GM21717 (cell line): Measurements from ENCODE around the gene STX18.
"Not testable (repeated sequence)": the region's sequence is repeated elsewhere in the genome, so short reads cannot be mapped to it uniquely, and the experiment has no call there.

Experiments
- ATAC-seq: cut with Tn5 transposase; IDR thresholded peaks from one replicate; pipeline ENCODE4 v1.9.1; 2021; ENCODE audit warnings: mild to moderate bottlenecking, moderate library complexity; ENCODE audit not compliant: unreplicated experiment

Gene STX18

DNA sequence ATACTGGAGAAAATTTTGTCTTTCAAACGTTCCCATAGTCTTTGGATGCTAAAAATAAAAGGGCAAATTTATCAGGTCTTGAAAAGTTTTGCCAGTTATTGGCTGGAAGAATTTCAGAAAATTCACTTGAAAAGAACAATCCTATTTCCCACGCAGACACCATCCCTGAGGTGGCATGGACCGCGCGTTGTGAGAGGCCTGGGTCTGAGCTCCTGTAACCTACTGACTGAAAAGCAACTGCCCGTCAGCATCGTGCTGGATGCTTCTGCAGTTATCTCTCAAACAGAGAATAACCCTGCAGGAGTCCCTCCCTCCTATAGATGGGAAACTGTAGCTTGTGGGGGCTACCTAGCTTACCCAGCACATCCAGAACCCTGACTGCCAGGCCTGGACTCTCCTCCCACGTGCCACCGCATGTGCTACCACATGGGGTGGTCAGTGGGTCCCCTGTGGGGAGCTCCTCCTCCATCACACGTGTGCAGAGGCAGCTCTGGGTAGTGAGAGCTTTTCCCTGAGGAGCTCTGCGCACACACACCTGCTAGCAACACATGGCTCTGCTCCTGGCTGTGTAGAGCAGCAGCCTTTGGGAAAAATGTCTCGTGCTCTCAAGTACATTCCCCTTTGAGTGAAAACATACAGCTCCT, 118.9 kb downstream of the STX18 start:
- no peak for ATAC-seq

DNA sequence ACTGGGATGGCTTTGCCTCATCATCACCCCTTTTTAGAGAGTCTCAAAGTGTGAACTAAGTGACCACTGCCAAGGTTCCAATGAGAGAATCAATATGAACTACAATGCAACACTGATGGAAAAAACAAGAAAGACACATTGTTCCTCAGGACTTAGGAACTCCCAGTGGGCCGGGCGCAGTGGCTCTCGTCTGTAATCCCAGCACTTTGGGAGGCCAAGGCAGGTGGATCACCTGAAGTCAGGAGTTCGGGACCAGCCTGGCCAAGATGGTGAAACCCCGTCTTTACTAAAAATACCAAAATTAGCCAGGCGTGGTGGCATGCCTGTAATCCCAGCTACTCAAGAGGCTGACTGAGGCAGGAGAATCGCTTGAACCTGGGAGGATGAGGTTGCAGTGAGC, 119.7 kb downstream of the STX18 start:
- ATAC-seq, result not testable (repeated sequence)

DNA sequence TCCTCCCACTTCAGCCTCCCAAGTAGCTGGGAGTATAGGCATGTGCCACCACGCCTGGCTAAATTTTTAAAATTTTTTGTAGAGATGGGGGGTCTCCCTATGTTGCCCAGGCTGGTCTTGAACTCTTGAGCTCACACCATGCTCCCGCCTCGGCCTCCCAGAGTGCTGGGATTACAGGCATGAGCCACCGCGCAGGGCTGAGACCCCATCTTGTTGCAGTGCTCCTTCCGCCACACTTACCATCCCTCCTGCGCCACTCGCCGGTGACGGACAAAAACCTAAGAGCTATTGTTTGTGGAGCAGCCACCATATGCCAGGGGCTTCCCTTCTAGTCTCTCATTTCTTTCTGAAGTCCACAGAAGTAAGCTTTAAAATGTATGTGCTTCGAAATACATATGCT, 120.5 kb downstream of the STX18 start:
- ATAC-seq, result no peak

DNA sequence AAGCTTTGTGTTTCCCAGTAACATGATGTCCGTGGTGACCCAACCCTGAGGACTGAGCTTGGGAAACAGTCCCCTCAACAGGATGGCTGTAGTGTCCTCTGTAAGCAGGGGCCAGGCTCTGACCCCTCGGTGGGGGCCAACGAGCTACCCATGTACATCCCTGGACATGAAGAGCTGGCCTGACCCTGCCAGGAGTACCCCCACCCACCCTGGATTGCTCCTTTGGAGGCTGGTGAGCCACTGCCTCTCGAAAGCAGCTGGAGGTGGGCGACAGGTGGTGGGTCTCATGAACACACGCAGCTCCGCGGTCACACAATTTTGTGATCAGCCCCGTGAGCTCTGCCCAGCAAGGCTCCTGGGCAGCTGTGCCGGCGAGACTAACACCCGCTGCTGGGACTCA, 121.4 kb downstream of the STX18 start:
- no peak for ATAC-seq

DNA sequence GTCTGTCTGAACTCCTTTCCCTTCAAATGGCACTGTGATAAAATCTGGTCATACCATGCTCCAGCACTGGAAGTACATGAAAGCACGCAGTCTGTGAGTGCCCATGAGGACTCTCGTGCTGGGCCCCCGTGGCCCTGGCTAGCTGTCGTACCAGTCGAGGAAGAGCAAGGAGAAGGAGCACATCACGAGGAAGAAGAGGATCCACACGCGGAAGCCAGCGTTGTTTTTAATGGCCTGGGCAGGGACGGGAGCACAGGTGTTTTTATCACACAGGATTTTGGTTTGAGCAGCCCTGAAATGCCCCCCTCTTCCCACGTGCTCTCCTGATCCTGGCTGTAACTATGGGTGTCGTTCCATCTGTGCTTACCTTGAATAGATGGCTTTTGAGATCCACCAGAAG, 122.0 kb downstream of the STX18 start:
- ATAC-seq, result no peak

DNA sequence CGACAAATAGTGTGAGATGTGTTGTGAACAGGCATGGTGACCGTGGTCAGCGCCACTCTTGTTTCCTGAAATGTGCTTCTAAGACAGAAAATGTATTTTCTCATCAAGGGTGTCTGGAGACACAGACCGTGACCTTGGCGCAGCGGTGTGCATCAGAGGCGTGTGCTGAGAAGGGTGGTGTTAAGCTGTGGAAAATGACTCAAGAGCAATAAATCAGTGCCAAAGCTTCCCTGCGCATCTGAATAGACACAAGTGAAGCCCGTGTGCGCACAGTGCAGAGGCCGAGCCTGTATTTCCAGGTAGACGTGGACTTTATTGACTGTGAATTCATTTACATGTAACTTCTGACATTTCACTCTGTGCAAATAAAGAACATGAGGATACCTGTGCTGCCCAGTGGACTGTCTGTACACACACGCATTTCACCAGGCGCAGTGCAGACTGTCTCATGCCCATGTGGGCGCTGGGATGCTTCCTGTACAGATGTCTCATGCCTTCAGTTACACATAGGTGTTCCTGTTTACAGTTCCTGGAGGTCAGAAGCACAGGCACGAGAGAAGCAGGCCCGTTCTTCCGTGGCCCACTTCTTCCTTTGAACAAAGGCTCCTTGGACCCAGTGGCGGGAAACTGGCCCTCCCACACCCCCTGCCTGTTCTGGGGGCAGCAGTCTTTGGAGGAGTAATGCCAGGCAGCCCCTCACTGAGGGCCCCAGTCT, 123.0 kb downstream of the STX18 start:
- ATAC-seq, result no peak

DNA sequence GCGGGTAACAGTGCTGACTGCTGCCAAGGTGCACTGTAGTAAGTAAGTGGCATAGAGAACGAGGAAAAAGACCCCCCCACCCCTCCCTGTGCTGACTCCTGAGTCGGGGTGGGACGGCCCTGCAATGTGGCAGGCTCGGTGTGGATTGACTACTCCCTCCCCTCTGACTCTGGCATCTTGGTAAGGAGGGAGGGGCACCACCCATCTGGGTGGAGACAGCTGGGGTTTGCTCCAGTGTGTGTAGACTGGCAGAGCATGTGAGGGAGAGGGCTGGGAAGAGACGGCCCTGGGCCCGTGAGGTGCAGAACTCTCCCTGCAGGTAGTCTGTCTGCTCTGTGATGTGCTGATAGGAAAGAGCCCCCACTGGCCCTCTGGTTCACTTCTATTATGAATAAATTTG, 124.0 kb downstream of the STX18 start:
- ATAC-seq, result no peak

DNA sequence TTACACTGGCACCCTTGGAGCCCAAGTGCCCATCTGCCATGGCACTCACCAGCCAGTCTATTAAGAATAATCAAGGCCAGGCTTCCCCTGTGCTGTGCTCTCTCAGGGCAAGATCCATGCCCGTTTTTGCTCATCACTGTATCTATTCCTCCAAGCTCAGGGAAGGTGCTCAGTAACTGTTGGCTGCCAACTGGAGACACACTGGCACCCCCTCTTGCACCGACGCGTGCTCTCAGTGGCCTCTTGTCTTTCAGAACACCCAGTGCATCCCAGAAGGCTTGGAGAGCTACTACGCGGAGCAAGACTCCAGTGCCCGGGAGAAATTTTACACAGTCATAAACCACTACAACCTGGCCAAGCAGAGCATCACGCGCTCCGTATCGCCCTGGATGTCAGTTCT, 124.9 kb downstream of the STX18 start:
- no peak for ATAC-seq

DNA sequence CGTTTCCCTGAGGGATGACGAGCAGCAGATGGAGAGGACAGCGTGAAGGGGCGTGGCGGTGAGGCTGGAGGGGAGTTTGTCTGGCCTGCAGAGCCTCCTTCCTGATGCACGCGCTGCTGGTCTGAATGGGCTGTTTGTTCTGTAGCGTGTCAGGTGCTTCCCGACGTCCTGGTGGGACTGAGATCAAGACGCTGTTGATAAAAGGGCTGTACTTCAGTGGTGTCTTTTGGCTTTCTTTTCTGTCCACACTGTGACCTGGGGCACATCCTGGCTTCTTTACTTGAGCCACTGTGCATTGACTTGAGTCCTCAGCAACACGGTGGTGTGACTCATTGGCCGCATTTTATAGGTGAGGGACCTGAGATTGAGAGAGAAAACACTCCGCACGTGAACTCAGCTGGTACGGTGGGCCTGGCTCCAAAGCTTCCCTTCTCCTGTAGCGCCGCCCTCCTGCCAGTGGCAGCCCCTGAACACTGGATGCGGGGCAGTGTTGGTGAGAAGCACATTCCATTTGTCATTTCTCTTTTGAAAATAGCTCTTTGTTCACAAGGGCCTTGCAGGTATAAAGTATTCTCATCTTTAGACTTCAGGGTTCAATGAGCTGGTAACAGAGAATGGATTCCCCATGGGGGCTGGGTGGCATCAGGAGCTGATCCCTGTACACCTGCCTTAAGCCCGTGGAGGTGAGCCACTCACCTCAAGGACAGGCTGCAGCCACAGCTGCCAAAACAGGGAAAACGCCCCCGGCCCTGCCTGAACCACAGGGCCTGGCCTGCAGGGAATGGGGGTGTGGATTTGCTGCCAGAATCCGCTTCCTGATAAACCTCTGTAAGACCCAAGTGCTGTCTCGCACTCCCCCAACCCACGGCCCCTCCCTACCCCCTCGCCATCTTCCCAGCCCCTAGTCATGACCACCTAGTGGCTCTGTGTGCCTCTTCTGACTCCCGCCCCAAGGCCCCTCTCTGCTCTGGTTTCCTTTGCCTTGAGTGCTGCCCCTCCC, 125.7 kb downstream of the STX18 start:
- ATAC-seq, result no peak

DNA sequence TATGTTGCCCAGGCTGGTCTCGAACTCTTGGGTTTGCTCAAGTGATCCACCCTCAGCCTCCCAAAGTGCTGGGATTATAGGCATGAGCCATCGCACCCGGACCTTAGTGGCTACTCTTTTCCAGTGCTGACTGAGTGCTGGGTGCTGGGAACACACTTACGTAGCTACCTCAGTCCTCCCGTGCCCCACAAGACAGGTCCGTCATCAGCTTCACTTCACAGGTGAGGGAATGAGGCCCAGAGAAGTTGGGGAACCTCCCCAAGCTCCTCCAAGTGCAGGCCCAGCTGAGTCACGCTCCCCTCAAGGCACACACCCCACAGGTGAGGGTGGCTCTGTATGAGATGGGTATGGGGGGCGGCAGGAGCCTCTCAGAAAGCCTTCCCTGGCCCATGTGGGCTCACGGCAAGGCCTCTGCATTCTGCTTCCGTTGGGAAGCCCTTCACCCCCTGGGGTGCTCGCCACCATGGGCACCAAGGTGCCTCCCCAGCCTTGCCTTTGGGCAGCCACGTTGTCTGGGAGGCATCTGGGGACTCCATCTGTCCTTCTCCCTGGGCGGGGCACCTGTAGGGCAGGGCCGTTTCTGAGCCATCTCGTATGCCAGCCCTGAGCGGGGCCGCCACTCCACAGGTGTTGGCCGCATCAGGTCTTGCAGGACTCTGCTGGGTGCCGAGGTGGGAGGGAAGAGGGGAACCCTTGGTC, 126.6 kb downstream of the STX18 start:
- ATAC-seq, result no peak

DNA sequence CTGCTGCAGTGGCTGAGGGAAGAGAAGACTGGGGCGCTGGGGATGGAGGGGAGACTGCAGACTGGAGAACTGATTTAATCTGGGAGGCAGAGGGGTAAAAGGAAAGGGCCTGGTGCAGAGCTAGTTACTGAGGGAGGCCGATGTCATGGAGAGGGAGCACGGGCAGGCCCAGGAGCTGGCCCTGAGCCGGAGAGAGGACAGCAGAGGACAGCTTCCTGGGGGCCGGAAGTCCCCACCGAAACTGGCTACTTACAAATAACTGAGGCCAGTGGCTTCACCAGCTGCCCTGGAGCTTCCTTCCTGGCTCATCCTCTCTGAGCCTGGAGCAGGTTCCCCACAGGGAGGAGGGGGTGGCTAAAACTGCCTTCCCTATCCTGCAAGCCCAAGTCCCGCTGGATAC, 128.0 kb downstream of the STX18 start:
- ATAC-seq, result no peak

DNA sequence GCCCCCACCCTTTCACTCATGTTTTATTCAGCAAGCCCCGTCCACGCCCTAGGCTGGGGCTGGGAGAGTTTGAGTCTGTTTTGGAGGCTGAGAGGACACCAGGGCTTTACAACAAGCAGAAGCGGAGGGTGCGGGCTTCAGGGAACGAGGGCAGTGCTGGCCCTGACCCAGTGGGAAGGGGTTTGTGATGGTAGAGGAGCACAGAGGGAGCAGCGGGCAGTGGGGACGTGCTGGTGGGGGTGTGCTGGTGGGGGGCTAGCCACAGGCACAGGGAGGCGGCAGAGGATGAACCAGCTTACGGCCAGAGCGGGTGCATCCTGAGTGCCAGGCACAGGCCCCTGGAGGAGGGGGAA, 128.5 kb downstream of the STX18 start:
- ATAC-seq, result no peak

DNA sequence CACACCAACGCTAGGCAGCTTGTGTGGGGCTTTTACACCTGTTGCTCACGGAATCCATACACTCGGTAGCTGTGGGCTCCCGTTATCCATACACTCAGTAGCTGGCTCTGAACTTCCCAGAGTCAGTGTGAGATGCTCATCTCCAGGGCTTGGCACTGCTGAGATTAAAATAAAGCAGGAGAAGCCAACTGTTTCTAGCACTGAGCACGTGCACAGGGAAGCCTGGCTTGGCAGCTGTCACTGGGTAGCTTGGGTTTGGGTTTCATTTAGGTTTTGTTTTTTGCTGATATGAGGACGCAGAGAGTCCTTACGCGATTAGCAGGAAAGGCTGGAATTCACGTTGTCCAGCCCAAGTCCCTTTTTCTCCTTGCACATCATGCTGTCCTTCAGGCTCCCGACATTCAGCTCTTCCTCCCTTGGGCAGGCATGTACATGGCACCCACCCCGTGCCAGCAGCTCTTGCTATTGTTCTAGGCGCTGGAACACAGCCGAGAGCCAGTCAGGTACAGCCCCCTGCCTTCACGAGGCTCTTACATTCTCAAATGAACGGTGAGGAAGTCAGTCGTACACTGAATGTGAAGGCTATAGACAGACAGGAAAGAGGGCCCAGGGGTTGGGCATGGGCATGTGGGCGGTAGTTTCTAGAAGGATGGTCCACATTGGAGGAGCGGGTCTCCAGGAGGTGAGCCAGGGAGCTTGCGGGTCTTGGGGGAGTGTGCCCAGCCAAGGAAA, 129.0 kb downstream of the STX18 start:
- ATAC-seq, result no peak

DNA sequence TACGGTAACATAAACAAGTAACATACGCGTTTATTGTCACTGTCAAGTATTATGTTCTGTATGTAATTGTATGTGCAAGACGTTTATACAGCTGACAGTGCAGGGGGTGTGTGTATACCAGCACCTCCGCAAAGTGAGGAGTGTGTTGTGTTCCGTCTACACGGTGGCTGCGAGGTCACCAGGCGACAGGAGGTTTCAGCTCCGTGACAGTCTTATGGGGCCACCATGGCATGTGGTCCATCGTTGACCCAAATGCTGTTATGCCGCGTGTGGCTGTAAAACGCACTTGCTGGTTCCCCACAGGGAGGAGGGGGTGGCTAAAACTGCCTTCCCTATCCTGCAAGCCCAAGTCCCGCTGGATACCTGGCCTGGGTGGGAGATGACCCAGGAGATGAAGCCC, 129.9 kb downstream of the STX18 start:
- no peak for ATAC-seq

DNA sequence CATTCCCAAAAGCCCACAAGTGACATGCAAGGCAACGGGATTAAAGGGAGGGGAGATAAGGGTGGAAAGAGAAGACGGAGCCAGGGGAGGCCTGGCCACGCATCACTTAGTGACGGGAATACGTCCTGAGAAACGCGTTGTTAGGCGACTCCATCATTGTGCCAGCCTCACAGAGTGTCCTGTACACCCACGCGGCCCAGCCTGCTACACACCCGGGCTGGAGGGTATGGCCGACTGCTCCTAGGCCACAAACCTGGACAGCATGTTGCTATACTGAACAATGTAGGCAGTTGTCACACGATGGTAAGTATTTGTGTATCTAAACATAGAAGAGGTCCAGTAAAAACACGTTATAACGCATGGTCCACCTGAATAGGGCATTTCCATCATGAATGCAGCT, 131.6 kb downstream of the STX18 start:
- ATAC-seq, result no peak

DNA sequence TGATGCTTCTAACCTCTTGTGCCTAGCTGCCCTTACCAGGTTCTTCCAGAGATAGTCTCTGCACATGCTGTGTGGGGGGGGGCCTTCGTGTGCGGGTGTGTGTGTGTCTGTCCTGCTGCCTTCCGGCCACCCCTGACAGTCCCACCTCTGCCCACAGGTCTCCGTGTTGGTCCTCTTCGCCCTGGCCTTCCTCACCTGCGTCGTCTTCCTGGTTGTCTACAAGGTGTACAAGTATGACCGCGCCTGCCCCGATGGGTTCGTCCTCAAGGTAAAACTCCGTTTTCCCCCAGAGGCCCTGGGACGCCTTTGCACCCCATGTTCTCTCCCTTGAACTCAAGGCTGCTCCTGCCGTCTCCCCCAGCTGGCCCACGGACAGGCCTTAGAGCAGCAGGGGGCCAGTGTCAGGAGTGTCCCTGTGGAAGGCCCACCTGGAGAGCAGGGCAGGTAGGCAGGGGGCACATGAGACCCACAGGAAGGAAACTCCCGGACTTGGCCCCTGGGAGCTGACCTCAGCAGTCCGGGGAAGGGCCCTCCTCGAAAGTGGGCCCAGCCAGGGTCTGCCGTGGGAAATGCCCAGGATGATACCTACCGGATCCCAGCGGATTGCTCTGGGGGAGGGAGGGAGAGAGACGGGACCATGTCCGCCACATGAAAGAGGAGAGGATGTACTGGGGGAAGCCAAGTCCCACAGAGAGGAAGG, 132.3 kb downstream of the STX18 start:
- no peak for ATAC-seq

DNA sequence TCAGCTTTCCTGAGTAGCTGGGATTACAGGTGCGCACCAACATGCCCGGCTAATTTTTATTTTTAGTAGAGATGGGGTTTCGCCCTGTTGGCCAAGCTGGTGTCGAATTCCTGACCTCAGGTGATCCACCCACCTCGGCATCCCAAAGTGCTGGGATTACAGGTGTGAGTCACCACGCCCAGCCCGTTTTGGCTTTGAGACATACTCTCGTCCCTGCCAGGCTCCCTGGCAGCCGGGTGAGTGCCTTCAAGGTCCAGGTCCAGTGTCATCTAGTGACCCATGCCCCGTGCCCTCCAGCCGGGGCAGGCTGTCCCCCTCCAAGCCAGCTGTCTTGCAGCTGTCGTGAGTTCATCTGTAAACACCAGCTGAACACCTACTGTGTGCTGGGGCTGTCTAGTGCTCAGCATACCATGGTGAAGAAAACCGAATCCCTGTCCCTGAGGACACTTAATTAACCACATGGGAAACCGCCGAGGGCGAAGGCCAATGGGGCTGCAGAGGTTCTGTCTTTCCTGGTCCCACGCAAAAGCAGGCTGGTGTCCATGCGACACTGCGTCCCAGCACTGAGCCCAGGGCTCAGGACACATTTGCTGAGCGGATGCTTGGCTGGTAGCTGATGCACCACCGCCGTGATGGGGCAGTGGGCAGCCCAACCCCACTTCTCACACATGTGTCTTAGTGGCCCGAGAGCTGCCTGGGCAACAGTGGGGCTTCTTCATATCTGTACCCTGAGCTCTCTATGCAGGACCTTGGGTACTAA, 133.1 kb downstream of the STX18 start:
- no peak for ATAC-seq

DNA sequence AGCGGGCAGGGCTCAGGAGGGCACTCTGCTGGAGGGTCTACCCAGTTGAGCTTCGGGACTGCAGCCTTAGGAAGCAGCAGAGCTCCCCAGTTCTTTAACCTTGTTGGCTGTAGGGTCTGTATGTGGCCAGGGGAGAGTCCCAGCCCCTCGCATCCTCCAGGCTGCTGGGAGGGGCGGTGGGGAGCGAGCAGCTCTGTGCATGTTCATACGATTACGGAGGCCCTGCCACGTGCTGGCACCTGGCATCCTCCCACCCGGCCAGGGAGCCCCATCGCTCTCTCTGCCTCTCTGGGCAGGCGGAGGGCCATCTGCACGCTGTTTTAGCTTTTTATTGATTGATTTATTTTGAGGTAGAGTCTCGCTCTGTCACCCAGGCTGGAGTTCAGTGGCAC, 133.7 kb downstream of the STX18 start:
- ATAC-seq, result no peak
